OCI-LY7 (cell line): ENCODE data around the gene NUBP1. TPM values are rescaled to one million over a fixed set of nuclear protein-coding genes. Genes with fewer than 3 reads are reported as not detected.
A peak's percentile ranks its signal among the peaks of the same experiment; 100 is the strongest.
"Not testable (repeated sequence)": the region's sequence is repeated elsewhere in the genome, so short reads cannot be mapped to it uniquely, and the experiment has no call there.

Experiments
- BruUV-seq: library from RNA; stranded (reverse); fragments of 400-500 nt; replicated peaks from 2 replicates; lab custom pipeline; 2021; lab: Mats Ljungman, UMichigan
- CTCF ChIA-PET: fragments of 300-600 bp; sonication (Branson Sonifier 250); formaldehyde crosslinking; loops from one replicate; lab custom pipeline; 2022; ENCODE audit warnings: antibody characterized with exemption; ENCODE audit not compliant: unreplicated experiment; lab: Charles Lee
- POLR2A ChIA-PET: fragments of 300-600 bp; sonication (Branson Sonifier 250); formaldehyde crosslinking; loops from one replicate; lab custom pipeline; 2022; ENCODE audit warnings: antibody characterized with exemption; lab: Charles Lee
- DNase-seq: peaks from one replicate; pipeline ENCODE4 v3.0.0-alpha.2; 2015; ENCODE audit warnings: low spot score
- H2AFZ ChIP-seq: fragments of 200-600 bp; sonication (generic), shearing (Covaris generic); 2 replicates; pipeline ENCODE4 v1.6.1; 2014; ENCODE audit warnings: mild to moderate bottlenecking, antibody characterized with exemption, low read length, moderate library complexity
- H3K27ac ChIP-seq: fragments of 200-600 bp; sonication (generic); 2 replicates; pipeline ENCODE4 v1.5.1; 2014; ENCODE audit warnings: mixed run types, low read depth, mild to moderate bottlenecking, moderate library complexity, low read length, inconsistent platforms; ENCODE audit not compliant: poor library complexity, severe bottlenecking
- H3K36me3 ChIP-seq: fragments of 200-600 bp; sonication (generic); 2 replicates; pipeline ENCODE4 v1.6.1; 2014; ENCODE audit warnings: mild to moderate bottlenecking, antibody characterized with exemption, low read length, moderate library complexity, mixed read lengths; ENCODE audit not compliant: insufficient read depth
- H3K4me1 ChIP-seq: fragments of 200-600 bp; sonication (generic); 2 replicates; pipeline ENCODE4 v1.5.1; 2014; ENCODE audit warnings: mild to moderate bottlenecking, low read length; ENCODE audit not compliant: insufficient read depth, poor library complexity, severe bottlenecking
- H3K4me2 ChIP-seq: fragments of 200-600 bp; sonication (generic); 2 replicates; pipeline ENCODE4 v1.6.1; 2014; ENCODE audit warnings: mild to moderate bottlenecking, low read length
- H3K4me3 ChIP-seq: fragments of 200-600 bp; sonication (generic); 2 replicates; pipeline ENCODE4 v1.5.1; 2014; ENCODE audit warnings: mild to moderate bottlenecking, low read depth, low read length; ENCODE audit not compliant: poor library complexity, severe bottlenecking
- H3K79me2 ChIP-seq: fragments of 200-600 bp; sonication (generic); 2 replicates; pipeline ENCODE4 v1.6.1; 2016; ENCODE audit warnings: low read depth, mild to moderate bottlenecking, low read length, moderate library complexity, mixed read lengths; ENCODE audit not compliant: insufficient read depth
- H3K9me2 ChIP-seq: fragments of 200-600 bp; sonication (generic); 2 replicates; pipeline ENCODE4 v1.6.1; 2016; ENCODE audit warnings: mild to moderate bottlenecking, low read length, mixed read lengths; ENCODE audit not compliant: insufficient read depth
- H3K9me3 ChIP-seq: fragments of 200-600 bp; sonication (generic); 2 replicates; pipeline ENCODE4 v1.6.1; 2014; ENCODE audit warnings: mild to moderate bottlenecking, mixed run types, low read length, mixed read lengths
- H4K20me1 ChIP-seq: fragments of 200-600 bp; sonication (generic); 2 replicates; pipeline ENCODE4 v1.6.1; 2014; ENCODE audit warnings: mild to moderate bottlenecking, antibody characterized with exemption, low read length, moderate library complexity, mixed read lengths; ENCODE audit not compliant: insufficient read depth
- EZH2phosphoT487 ChIP-seq: fragments of 200-600 bp; sonication (generic); IDR thresholded peaks from 2 replicates; pipeline ENCODE4 v1.6.1; 2018; ENCODE audit warnings: low read depth, borderline replicate concordance, mild to moderate bottlenecking, mixed run types, antibody characterized with exemption, low read length, moderate library complexity, mixed read lengths
- intact Hi-C: fragments of 100-400 bp; cut with micrococcal nuclease; formaldehyde crosslinking; loops from one replicate; pipeline ENCODE4 v1.10.0; 2022; ENCODE audit not compliant: unreplicated experiment
- total RNA-seq, 2 experiments: library from RNA; depleted of rRNA in 1 of 2; stranded (reverse); fragments of >200 nt in 1 of 2; shearing (Covaris generic) in 1 of 2; gene quantifications; 2 replicates each; pipeline ENCODE4 v1.2.3, GENCODE V29; 2014 to 2022
- TF ChIP-seq, protein P1 (sequence below): fragments of 200-600 bp; sonication (generic); conservative IDR thresholded peaks from 2 replicates; pipeline ENCODE4 v1.5.1; 2014; ENCODE audit warnings: mild to moderate bottlenecking, antibody characterized with exemption, low read length, moderate library complexity, mixed read lengths

NUBP1 gene
- total RNA-seq, 2 experiments from 2014 or later, result 20.7 to 27.4 TPM

- CTCF ChIA-PET, result no interaction called here
- TF ChIP-seq, protein P1, sequence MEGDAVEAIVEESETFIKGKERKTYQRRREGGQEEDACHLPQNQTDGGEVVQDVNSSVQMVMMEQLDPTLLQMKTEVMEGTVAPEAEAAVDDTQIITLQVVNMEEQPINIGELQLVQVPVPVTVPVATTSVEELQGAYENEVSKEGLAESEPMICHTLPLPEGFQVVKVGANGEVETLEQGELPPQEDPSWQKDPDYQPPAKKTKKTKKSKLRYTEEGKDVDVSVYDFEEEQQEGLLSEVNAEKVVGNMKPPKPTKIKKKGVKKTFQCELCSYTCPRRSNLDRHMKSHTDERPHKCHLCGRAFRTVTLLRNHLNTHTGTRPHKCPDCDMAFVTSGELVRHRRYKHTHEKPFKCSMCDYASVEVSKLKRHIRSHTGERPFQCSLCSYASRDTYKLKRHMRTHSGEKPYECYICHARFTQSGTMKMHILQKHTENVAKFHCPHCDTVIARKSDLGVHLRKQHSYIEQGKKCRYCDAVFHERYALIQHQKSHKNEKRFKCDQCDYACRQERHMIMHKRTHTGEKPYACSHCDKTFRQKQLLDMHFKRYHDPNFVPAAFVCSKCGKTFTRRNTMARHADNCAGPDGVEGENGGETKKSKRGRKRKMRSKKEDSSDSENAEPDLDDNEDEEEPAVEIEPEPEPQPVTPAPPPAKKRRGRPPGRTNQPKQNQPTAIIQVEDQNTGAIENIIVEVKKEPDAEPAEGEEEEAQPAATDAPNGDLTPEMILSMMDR, result no peak
- no peak for TF ChIP-seq EZH2phosphoT487
- POLR2A ChIA-PET, result no interaction called here
- H3K4me1 ChIP-seq, result peaks cover 17% of the 10 kb centered on the region
- intact Hi-C loops, result no loop called here
- H3K27ac ChIP-seq, result no peak overlapping the region
- no peaks in the 10 kb centered on the region for H3K36me3 ChIP-seq
- H3K9me2 ChIP-seq, result no peaks in the 10 kb centered on the region
- no peak overlapping the region for H3K4me3 ChIP-seq
- H3K4me2 ChIP-seq, result no peak overlapping the region
- no peaks in the 10 kb centered on the region for H3K79me2 ChIP-seq
- H2AFZ ChIP-seq, result no peak overlapping the region
- DNase-seq, result no peak
- no peaks in the 10 kb centered on the region for H4K20me1 ChIP-seq
- H3K9me3 ChIP-seq, result no peaks in the 10 kb centered on the region
- BruUV-seq, result no TSS peak
Observed at GRCh38 chr16:10782628-10783027, 39.0 kb downstream of the NUBP1 start.

GRCh38 chr16:10787304-10787703 lies 43.7 kb downstream of the NUBP1 start:
- TF ChIP-seq, protein P1, result no peak
- TF ChIP-seq EZH2phosphoT487, result no peak
- H3K9me3 ChIP-seq, result 0 out of 2 replicates have a peak, but pooled peaks cover 4% of the 10 kb centered on the region
- H4K20me1 ChIP-seq, result no peaks in the 10 kb centered on the region
- H3K4me3 ChIP-seq, result peak overlapping the region; percentile 15
- DNase-seq, result peak; percentile 77
- peaks cover 19% of the 10 kb centered on the region for H3K4me1 ChIP-seq
- BruUV-seq, result no TSS peak
- CTCF ChIA-PET, result interaction anchor here (0.6 kb wide), 1 partner anchor 352 kb away, joined by 3 read pairs; no protein-coding TSS in a partner anchor
- no peak overlapping the region for H3K27ac ChIP-seq
- POLR2A ChIA-PET, result no interaction called here
- intact Hi-C loops, result no loop called here
- peak overlapping the region; percentile 53 for H3K4me2 ChIP-seq
- no peaks in the 10 kb centered on the region for H3K79me2 ChIP-seq
- no peaks in the 10 kb centered on the region; the same call in 1 of the 2 replicates for H3K36me3 ChIP-seq
- no peaks in the 10 kb centered on the region for H3K9me2 ChIP-seq
- H2AFZ ChIP-seq, result peak overlapping the region; percentile 53

- H2AFZ ChIP-seq, H3K9me3 ChIP-seq, H3K27ac ChIP-seq, intact Hi-C loops, H3K79me2 ChIP-seq, H3K4me2 ChIP-seq, H4K20me1 ChIP-seq, BruUV-seq, DNase-seq, CTCF ChIA-PET, H3K4me3 ChIP-seq, H3K36me3 ChIP-seq, H3K9me2 ChIP-seq, POLR2A ChIA-PET: not testable (repeated sequence)
- H3K4me1 ChIP-seq, result peaks cover 19% of the 10 kb centered on the region
Observed at GRCh38 chr16:10788630-10789029, 45.0 kb downstream of the NUBP1 start.
